HG03095 (cell line): Measurements from ENCODE around the gene NCAN.

Experiments
- ATAC-seq: cut with Tn5 transposase; IDR thresholded peaks from one replicate; pipeline ENCODE4 v1.9.1; 2021; ENCODE audit warnings: moderate library complexity; ENCODE audit not compliant: unreplicated experiment

The NCAN gene

DNA sequence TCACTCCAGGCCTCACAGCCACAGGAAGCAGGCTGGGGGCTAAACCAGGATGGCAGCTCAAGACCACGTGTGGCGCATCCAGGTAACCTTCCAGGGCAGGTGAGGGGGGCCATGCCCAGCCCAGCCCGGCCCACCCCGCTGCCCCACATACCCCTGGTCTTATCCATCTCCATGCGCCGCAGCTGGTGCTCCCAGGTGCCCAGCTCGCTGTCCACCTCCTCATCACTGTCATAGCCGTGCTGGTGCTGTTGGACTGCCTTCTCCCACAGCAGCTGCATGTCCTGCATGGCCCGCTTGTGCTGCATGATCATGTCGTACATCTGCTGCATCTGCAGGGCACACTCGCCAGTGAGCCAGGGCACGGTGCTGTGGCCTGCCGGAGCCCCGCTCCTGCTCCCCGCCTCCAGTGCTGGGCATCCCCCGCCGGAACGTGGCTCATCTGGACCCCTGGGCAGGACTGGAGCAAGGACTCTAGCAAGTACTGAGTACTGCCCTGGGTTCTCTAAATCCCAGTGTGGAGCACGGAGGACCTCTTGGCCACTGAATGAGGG is 67.4 kb downstream of the NCAN start:
- ATAC-seq = no peak

GRCh38 chr19:19279853-19280252 is 68.1 kb downstream of the NCAN start:
- ATAC-seq = no peak

DNA sequence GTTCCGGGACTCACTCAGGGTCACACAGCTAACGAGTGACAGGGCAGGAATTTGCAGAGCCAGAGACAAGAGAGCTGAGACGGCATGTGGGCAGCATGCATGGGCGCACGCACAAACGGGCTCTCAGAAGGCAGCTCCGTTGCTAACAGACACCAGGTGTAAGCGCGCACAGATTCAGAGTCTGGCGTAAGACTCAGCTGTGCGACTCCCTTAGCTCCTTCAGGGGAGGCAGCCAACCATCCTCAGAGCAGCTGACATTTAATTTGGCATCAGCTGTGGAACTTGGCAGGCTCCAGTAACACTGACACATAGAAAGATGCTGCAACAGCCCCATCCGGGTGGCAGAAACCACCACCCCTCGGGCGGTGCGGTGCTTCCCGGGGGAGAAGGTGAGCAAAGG is 68.8 kb downstream of the NCAN start:
- ATAC-seq = no peak

DNA sequence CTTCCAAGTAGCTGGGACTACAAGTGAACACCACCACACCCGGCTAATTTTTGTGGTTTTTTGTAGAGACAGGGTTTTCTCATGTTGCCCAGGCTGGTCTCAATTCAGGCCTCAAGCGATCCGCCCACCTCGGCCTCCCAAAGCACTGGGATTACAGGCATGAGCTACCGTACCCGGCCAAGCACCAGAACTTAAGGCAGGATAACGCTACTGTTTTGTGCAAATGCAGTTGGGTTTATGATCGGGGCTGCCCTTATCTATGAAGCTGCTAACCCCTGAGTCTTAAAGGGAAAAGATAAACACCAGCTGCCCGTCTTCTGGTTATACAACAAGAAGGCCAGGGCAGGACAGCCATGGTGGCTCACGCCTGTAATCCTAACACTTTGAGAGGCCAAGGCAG is 73.9 kb downstream of the NCAN start:
- ATAC-seq = no peak

DNA sequence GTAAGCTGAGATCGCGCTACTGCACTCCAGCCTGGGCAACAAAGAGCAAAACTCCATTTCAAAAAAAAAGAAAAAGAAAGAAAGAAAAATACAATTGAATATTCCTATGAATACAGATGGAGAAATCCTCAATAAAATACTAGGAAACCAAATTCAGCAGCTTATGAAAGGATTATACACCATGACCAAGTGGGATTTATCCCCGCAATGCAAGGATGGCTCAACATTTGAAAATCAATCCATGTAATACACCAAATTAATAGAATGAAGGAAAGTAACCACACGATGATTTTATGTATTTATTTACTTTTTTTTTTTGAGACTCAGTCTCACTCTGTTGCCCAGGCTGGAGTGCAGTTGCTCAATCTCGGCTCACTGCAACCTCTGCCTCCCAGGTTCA is 80.8 kb downstream of the NCAN start:
- ATAC-seq = no peak

DNA sequence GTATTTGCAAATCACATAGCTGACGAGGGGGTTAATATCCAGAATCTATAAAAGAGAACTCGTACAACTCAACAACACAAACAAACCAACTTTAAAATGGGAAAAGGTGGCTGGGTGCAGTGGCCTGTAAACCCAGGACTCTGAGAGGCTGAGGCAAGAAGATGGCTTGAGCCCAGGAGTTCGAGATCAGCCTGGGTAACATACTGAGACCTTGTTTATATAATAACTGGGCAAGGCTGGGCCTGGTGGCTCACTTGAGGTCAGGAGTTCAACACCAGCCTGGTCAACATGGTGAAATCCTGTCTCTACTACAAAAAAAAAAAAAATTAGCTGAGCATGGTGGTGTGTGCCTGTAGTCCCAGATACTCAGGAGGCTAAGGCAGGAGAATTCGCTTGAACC is 83.2 kb downstream of the NCAN start:
- ATAC-seq = no peak

DNA sequence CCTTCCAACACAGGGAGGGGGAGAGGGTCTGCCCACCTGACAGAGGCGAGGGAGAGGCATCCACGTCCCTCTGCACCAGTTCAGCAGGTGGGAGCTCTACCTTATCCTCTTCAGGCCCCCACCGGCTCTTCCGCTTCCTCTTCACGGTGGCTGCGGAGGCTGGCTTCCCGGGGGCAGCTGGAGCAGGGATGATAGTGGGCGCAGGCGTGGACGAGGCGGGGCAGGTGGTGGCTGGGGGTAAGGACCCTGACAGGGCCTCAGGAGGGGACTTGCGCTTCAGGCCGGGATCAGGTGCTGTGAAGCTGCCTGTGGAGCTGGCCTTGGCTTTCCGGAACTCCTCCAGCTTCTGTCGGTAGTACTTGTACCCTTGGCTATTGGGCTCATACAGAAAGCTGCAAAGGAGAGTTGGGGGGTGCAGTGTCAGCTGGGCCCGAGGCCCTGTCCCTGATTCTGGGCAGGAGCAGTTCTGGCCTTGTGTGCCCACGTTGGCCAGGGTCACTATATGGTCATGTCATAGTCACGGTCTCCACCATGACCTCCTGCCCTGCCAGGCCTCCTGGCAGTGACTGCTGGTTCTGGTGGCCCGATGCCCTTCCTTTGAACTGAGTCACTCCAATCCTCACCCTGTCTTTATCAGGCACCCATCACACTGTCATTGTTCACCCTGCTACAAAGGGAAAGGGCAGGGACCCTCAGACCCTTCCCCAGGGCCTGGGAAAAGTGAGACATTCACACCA is 85.4 kb downstream of the NCAN start:
- no peak for ATAC-seq

GRCh38 chr19:19297759-19298158 is 86.0 kb downstream of the NCAN start:
- no peak for ATAC-seq

- no peak for ATAC-seq
Observed at GRCh38 chr19:19300613-19301012, 88.9 kb downstream of the NCAN start.
